ENCODE data around the gene TBC1D13. TPM values are rescaled to one million over a fixed set of nuclear protein-coding genes. Genes with fewer than 3 reads are reported as not detected.

TBC1D13 gene
- total and polyA plus RNA-seq, 9 of the 15 experiments (the other 6 are each of a cell fraction or from before 2014, with no cell fraction given), result 2.3 to 28.7 (median 11.4) TPM

DNA sequence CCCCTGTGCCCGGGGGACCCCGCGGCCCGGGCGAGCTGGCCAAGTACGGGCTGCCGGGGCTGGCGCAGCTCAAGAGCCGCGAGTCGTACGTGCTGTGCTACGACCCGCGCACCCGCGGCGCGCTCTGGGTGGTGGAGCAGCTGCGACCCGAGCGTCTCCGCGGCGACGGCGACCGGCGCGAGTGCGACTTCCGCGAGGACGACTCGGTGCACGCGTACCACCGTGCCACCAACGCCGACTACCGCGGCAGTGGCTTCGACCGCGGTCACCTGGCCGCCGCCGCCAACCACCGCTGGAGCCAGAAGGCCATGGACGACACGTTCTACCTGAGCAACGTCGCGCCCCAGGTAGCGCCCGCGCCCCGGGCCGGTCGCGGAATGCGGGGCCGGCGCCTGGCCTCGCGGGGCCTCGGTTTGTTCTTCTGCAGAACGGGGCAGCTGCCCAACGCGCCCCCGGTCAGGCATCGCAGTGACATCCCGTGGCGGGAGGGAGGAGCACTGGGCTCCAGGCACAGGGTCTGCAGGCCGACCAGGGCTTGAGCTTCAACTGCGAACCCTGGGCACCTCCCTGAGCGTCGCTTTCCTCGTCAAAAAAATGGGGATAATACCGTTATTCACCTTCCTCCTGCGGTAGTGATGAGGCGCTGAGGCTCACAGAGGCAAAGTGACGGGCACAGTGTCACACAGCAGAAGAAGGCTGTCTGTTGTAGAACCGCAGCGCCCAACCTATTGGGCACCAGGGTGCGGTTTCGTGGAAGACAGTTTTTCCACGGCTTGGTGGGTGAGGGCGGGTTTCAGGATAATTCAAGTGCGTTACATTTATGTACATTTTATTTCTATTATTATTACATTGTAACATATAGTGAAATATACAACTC lies 32.0 kb downstream of the TBC1D13 start (continued):
- TF ChIP-seq ZNF589 (CRISPR knock-in tag; IDR thresholded peaks at IDR 0.05; ENCODE audit: low read depth) (no peak), HOXB6 (CRISPR knock-in tag; IDR thresholded peaks at IDR 0.05; ENCODE audit: borderline replicate concordance) (no peak), SRSF3 (IDR thresholded peaks at IDR 0.05; ENCODE audit: insufficient read depth, low read length) (no peak), PCBP1 (IDR thresholded peaks at IDR 0.05; ENCODE audit: low read depth, low read length, poor library complexity, severe bottlenecking) (no peak), ZKSCAN1 (IDR thresholded peaks at IDR 0.05; ENCODE audit: low read depth, low read length) (no peak), ZNF311 (CRISPR knock-in tag; IDR thresholded peaks at IDR 0.05) (no peak), DACH1 (IDR thresholded peaks at IDR 0.05; ENCODE audit: partially characterized antibody) (no peak), ZNF184 (CRISPR knock-in tag; IDR thresholded peaks at IDR 0.05) (no peak), L3MBTL2 (IDR thresholded peaks at IDR 0.05) (no peak; the same call in 1 of the 2 replicates), ZNF121 (CRISPR knock-in tag; conservative IDR thresholded peaks at IDR 0.05) (no peak), ZNF584 (CRISPR knock-in tag; IDR thresholded peaks at IDR 0.05; ENCODE audit: low read depth) (no peak), HDAC3 (IDR thresholded peaks at IDR 0.05; ENCODE audit: borderline replicate concordance, partially characterized antibody) (no peak), ZNF224 (CRISPR knock-in tag; IDR thresholded peaks at IDR 0.05) (no peak), LEF1 (IDR thresholded peaks at IDR 0.05) (no peak), SMAD1 (IDR thresholded peaks at IDR 0.05; ENCODE audit: low read depth, low read length, partially characterized antibody) (no peak), FIP1L1 (IDR thresholded peaks at IDR 0.05; ENCODE audit: low read depth, low read length, poor library complexity, severe bottlenecking) (no peak), FOS (IDR thresholded peaks at IDR 0.05; ENCODE audit: extremely low read depth, insufficient read length) (no peak), ETS1 (conservative IDR thresholded peaks at IDR 0.05; ENCODE audit: control insufficient read depth, low read depth, low read length) (peak; percentile 45), THRAP3 (IDR thresholded peaks at IDR 0.05; ENCODE audit: borderline replicate concordance) (no peak), NONO (IDR thresholded peaks at IDR 0.05; ENCODE audit: low read depth in 2 of 2, low read length in 1 of 2) (no peak; a peak in 1 of 4 replicates), ZNF253 (CRISPR knock-in tag; conservative IDR thresholded peaks at IDR 0.05) (no peak), TEAD2 (tag; IDR thresholded peaks at IDR 0.05) (no peak), E2F1 (CRISPR knock-in tag; IDR thresholded peaks at IDR 0.05) (no peak), PML (IDR thresholded peaks at IDR 0.05; ENCODE audit: low read length) (no peak)
- TF ChIP-seq, protein P1, sequence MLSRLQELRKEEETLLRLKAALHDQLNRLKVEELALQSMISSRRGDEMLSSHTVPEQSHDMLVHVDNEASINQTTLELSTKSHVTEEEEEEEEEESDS (CRISPR knock-in tag; IDR thresholded peaks at IDR 0.05), result no peak
- TF ChIP-seq, protein P2, sequence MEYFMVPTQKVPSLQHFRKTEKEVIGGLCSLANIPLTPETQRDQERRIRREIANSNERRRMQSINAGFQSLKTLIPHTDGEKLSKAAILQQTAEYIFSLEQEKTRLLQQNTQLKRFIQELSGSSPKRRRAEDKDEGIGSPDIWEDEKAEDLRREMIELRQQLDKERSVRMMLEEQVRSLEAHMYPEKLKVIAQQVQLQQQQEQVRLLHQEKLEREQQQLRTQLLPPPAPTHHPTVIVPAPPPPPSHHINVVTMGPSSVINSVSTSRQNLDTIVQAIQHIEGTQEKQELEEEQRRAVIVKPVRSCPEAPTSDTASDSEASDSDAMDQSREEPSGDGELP (CRISPR knock-in tag; IDR thresholded peaks at IDR 0.05; ENCODE audit: borderline replicate concordance), result no peak; the same call in 1 of the 2 replicates
